GM12891 (cell line): Measurements from ENCODE around the gene C2.

Experiments used
- PAX5 ChIP-seq: IDR thresholded peaks from 2 replicates; pipeline ENCODE4 v1.6.1; 2011; ENCODE audit warnings: low read length, moderate library complexity, mild to moderate bottlenecking; ENCODE audit not compliant: insufficient read depth, severe bottlenecking
- POLR2A ChIP-seq: IDR thresholded peaks from 2 replicates; pipeline ENCODE4 v1.6.1; 2011; ENCODE audit warnings: low read depth, low read length, control low read depth
- POLR2AphosphoS5 ChIP-seq: IDR thresholded peaks from 2 replicates; pipeline ENCODE4 v1.6.1; 2011; ENCODE audit warnings: low read depth, low read length, control low read depth
- SPI1 ChIP-seq: IDR thresholded peaks from 2 replicates; pipeline ENCODE4 v1.6.1; 2011; ENCODE audit warnings: low read depth, low read length, control low read depth
- TAF1 ChIP-seq: IDR thresholded peaks from 2 replicates; pipeline ENCODE4 v1.6.1; 2011; ENCODE audit warnings: low read depth, low read length, control low read depth

DNA sequence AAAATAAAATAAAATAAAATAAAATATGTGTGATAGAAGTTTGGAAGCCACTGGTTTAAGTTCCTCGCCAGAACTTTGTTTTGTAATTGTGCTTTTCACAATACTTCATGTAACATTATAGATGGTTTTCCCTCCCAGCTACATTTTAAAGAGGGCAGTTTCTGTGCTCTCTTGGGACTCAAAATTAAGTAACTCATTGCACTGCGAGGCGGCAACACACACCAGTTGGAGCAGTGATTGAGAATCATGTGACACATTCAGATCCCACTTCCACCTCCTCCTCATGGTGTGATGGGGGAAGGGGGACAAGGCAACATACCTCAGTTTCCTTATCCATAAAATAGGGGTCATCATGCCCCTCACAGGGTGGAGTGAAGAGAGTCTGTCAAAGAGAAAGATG, 7.5 kb downstream of the C2 start:
- TF ChIP-seq POLR2A (no peak), POLR2AphosphoS5 (no peak), TAF1 (no peak), PAX5 (no peak), SPI1 (no peak)
